ENCODE results near the gene LMF2.
"Not testable (repeated sequence)": the region's sequence is repeated elsewhere in the genome, so short reads cannot be mapped to it uniquely, and the experiment has no call there.

LMF2 gene

GRCh38 chr22:50533856-50534711 lies 26.6 kb upstream of the LMF2 start:
- DNase-seq, result not testable (repeated sequence)

- DNase-seq, result no peak
Observed at GRCh38 chr22:50532824-50533796, 25.6 kb upstream of the LMF2 start.

- peak; percentile 20 for DNase-seq
Observed at GRCh38 chr22:50531962-50532674, 24.6 kb upstream of the LMF2 start.

GRCh38 chr22:50531546-50531961 lies 24.1 kb upstream of the LMF2 start:
- DNase-seq, result peak; percentile 64

GRCh38 chr22:50530877-50531545 lies 23.5 kb upstream of the LMF2 start:
- peak; percentile 79 for DNase-seq

GRCh38 chr22:50530580-50530876 lies 23.0 kb upstream of the LMF2 start:
- no peak for DNase-seq

- DNase-seq, result peak; percentile 75
Observed at GRCh38 chr22:50529897-50530579, 22.5 kb upstream of the LMF2 start, which contains the start of gene TYMP. TSS of gene TYMP (minus strand) at chr22:50530012. CDS start at chr22:50529709, 303 bp downstream.

- DNase-seq, result no peak
Observed at GRCh38 chr22:50529416-50529896, 22.0 kb upstream of the LMF2 start.

GRCh38 chr22:50528682-50529415 lies 21.3 kb upstream of the LMF2 start:
- no peak for DNase-seq

- no peak for DNase-seq
Observed at GRCh38 chr22:50527921-50528681, 20.6 kb upstream of the LMF2 start.

- peak; percentile 45 for DNase-seq
Observed at GRCh38 chr22:50526834-50527801, 19.6 kb upstream of the LMF2 start.

GRCh38 chr22:50526108-50526833 lies 18.8 kb upstream of the LMF2 start:
- DNase-seq, result peak; percentile 90

GRCh38 chr22:50525858-50526107 lies 18.3 kb upstream of the LMF2 start:
- DNase-seq, result no peak

- peak; percentile 98 for DNase-seq
Observed at GRCh38 chr22:50525104-50525857, 17.8 kb upstream of the LMF2 start, which contains the start of gene SCO2. TSS of gene SCO2 (minus strand) at chr22:50525598. CDS start at chr22:50524411, 1,187 bp downstream.

- DNase-seq, result no peak
Observed at GRCh38 chr22:50524676-50525103, 17.2 kb upstream of the LMF2 start.

GRCh38 chr22:50523806-50524675 lies 16.5 kb upstream of the LMF2 start:
- DNase-seq, result no peak

- DNase-seq, result no peak
Observed at GRCh38 chr22:50523458-50523805, 15.9 kb upstream of the LMF2 start.
